HepG2 (cell line): Measurements from ENCODE around the gene PRRT2. TPM values are rescaled to one million over a fixed set of nuclear protein-coding genes. Genes with fewer than 3 reads are reported as not detected.
A peak's percentile ranks its signal among the peaks of the same experiment; 100 is the strongest.

Experiments
- AGO2 ChIP-seq: fragments of 200-400 bp; formaldehyde crosslinking; optimal IDR thresholded peaks from 2 replicates; pipeline ENCODE3; 2017; ENCODE audit warnings: mild to moderate bottlenecking, low read depth, low read length, moderate library complexity
- DMTF1 ChIP-seq: sonication (generic); formaldehyde crosslinking; IDR thresholded peaks from 2 replicates; pipeline ENCODE4 v1.4.0; 2020; ENCODE audit warnings: mild to moderate bottlenecking, missing genetic modification reagents
- GTF2F1 ChIP-seq: fragments of 150-350 bp; IDR thresholded peaks from 2 replicates; pipeline ENCODE4 v1.6.1; 2014; ENCODE audit warnings: low read length
- HINFP ChIP-seq: sonication (generic); formaldehyde crosslinking; IDR thresholded peaks from 2 replicates; pipeline ENCODE4 v1.4.0; 2020; ENCODE audit warnings: low read depth, mild to moderate bottlenecking, missing genetic modification reagents
- MTF1 ChIP-seq: sonication (generic); formaldehyde crosslinking; IDR thresholded peaks from 2 replicates; pipeline ENCODE4 v1.5.0; 2020; ENCODE audit warnings: missing genetic modification reagents
- NAIF1 ChIP-seq: sonication (generic); formaldehyde crosslinking; IDR thresholded peaks from 2 replicates; pipeline ENCODE4 v1.5.0; 2020; ENCODE audit warnings: mild to moderate bottlenecking, missing genetic modification reagents, borderline replicate concordance
- NRL ChIP-seq: sonication (generic); formaldehyde crosslinking; IDR thresholded peaks from 2 replicates; pipeline ENCODE4 v1.5.0; 2020; ENCODE audit warnings: missing genetic modification reagents, mild to moderate bottlenecking, moderate library complexity, borderline replicate concordance
- SALL1 ChIP-seq: sonication (generic); formaldehyde crosslinking; IDR thresholded peaks from 2 replicates; pipeline ENCODE4 v1.8.0; 2022; ENCODE audit warnings: mild to moderate bottlenecking, missing genetic modification reagents
- TBX3 ChIP-seq: fragments of 450-650 bp; IDR thresholded peaks from 2 replicates; pipeline ENCODE4 v1.6.1; 2017; ENCODE audit warnings: antibody characterized with exemption, mild to moderate bottlenecking, inconsistent platforms, borderline replicate concordance
- TEAD3 ChIP-seq: optimal IDR thresholded peaks from 2 replicates; pipeline ENCODE3; 2016; ENCODE audit warnings: borderline replicate concordance
- TERF1 ChIP-seq: sonication (generic); formaldehyde crosslinking; IDR thresholded peaks from 2 replicates; pipeline ENCODE4 v1.8.0; 2022; ENCODE audit warnings: mild to moderate bottlenecking, missing genetic modification reagents, moderate library complexity
- TOE1 ChIP-seq: sonication (generic); formaldehyde crosslinking; IDR thresholded peaks from 2 replicates; pipeline ENCODE4 v1.4.0; 2020; ENCODE audit warnings: mild to moderate bottlenecking, missing genetic modification reagents
- ZGPAT ChIP-seq: IDR thresholded peaks from 2 replicates; pipeline ENCODE4 v1.6.1; 2016; ENCODE audit warnings: mild to moderate bottlenecking
- ZNF260 ChIP-seq: sonication (generic); formaldehyde crosslinking; IDR thresholded peaks from 2 replicates; pipeline ENCODE4 v1.4.0; 2020; ENCODE audit warnings: missing genetic modification reagents, low read depth, mild to moderate bottlenecking, borderline replicate concordance
- ZNF331 ChIP-seq: sonication (generic); formaldehyde crosslinking; IDR thresholded peaks from 2 replicates; pipeline ENCODE4 v1.4.0; 2020; ENCODE audit warnings: missing genetic modification reagents
- ZNF333 ChIP-seq: sonication (generic); formaldehyde crosslinking; IDR thresholded peaks from 2 replicates; pipeline ENCODE4 v1.4.0; 2020; ENCODE audit warnings: mild to moderate bottlenecking, missing genetic modification reagents, borderline replicate concordance
- ZNF350 ChIP-seq: sonication (generic); formaldehyde crosslinking; IDR thresholded peaks from 2 replicates; pipeline ENCODE4 v1.4.0; 2020; ENCODE audit warnings: mild to moderate bottlenecking, low read depth, missing genetic modification reagents, borderline replicate concordance
- ZNF513 ChIP-seq: sonication (generic); formaldehyde crosslinking; conservative IDR thresholded peaks from 2 replicates; pipeline ENCODE4 v1.5.0; 2020; ENCODE audit warnings: missing genetic modification reagents
- ZNF605 ChIP-seq: sonication (generic); formaldehyde crosslinking; IDR thresholded peaks from 2 replicates; pipeline ENCODE4 v1.8.0; 2022; ENCODE audit warnings: mild to moderate bottlenecking, missing genetic modification reagents
- ZNF747 ChIP-seq: sonication (generic); formaldehyde crosslinking; IDR thresholded peaks from 2 replicates; pipeline ENCODE4 v1.8.1; 2023; ENCODE audit warnings: missing genetic modification reagents, mild to moderate bottlenecking, borderline replicate concordance
- ZSCAN22 ChIP-seq: sonication (generic); formaldehyde crosslinking; IDR thresholded peaks from 2 replicates; pipeline ENCODE4 v1.4.0; 2020; ENCODE audit warnings: mild to moderate bottlenecking, missing genetic modification reagents
- polyA plus RNA-seq, 8 experiments: library from polyadenylated mRNA; depleted of rRNA in 3 of 8; stranded (reverse) in 7 of 8; unstranded in 1 of 8; fragments of >200 nt; fragmentation: Illumina TruSeq in 4 of 8; extraction: Trizol in 4 of 8; gene quantifications; 2 replicates each; pipeline versions ENCODE4 v1.2.1 to v1.2.3, GENCODE V29; 2011 to 2016; ENCODE audit warnings: low read depth in 4 of 8, missing spikeins in 1 of 8, mixed read lengths in 1 of 8; ENCODE audit not compliant: insufficient read depth in 1 of 8
- total RNA-seq, 5 experiments: library from RNA; depleted of rRNA; stranded (reverse); fragments of >200 nt; fragmentation: Illumina TruSeq; extraction: Trizol; gene quantifications; 2 replicates each; pipeline ENCODE4 v1.2.3, GENCODE V29; 2016; ENCODE audit warnings: low read depth in 1 of 5

PRRT2 gene
- total and polyA plus RNA-seq, 2 of the 13 experiments (the other 11 are each of a cell fraction or from before 2014, with no cell fraction given), result 0.51 to 1.1 TPM

- TF ChIP-seq ZGPAT (CRISPR knock-in tag) (peak; percentile 92), GTF2F1 (no peak), TEAD3 (peak; percentile 75), TBX3 (no peak), TERF1 (CRISPR knock-in tag) (no peak), NRL (CRISPR knock-in tag) (no peak; the same call in 1 of the 2 replicates), ZSCAN22 (CRISPR knock-in tag) (no peak), ZNF513 (CRISPR knock-in tag) (0 out of 2 replicates have a peak, but pooled peaks have one; percentile 61), ZNF260 (CRISPR knock-in tag) (no peak), ZNF331 (CRISPR knock-in tag) (0 out of 2 replicates have a peak, but pooled peaks have one; percentile 17), NAIF1 (CRISPR knock-in tag) (no peak), AGO2 (peak; percentile 100), SALL1 (peak; percentile 49), ZNF333 (no peak), ZNF350 (CRISPR knock-in tag) (no peak; the same call in 1 of the 2 replicates), MTF1 (no peak), HINFP (no peak; the same call in 1 of the 2 replicates), DMTF1 (CRISPR knock-in tag) (no peak), ZNF747 (CRISPR knock-in tag) (0 out of 2 replicates have a peak, but pooled peaks have one; percentile 35), TOE1 (CRISPR knock-in tag) (peak; percentile 8; the same call in 1 of the 2 replicates), ZNF605 (no peak; the same call in 1 of the 2 replicates)
Observed at GRCh38 chr16:29811170-29811895, 660 bp upstream of the PRRT2 start (continued).
